A549 (cell line): Measurements from ENCODE around the gene WDR49. TPM values are rescaled to one million over a fixed set of nuclear protein-coding genes. Genes with fewer than 3 reads are reported as not detected.

Experiments
- ATAC-seq, 2 experiments: fragments of 200-7000 bp in 1 of 2; fragments of >200 bp in 1 of 2; cut with Nextera tagmentation in 1 of 2; cut with Tn5 transposase in 1 of 2; 3 replicates each; pipeline versions ENCODE4 v1.8.0 to v1.9.1; 2018 to 2020; ENCODE audit warnings: mild to moderate bottlenecking in 1 of 2, moderate library complexity in 1 of 2
- CTCF ChIA-PET: fragments of 300-600 bp; sonication (Branson Sonifier 250); formaldehyde crosslinking; extraction: SDS; loops from one replicate; lab custom pipeline; 2021; ENCODE audit warnings: antibody characterized with exemption, inconsistent platforms; lab: Yijun Ruan, JAX
- POLR2A ChIA-PET: fragments of 350-600 bp; formaldehyde crosslinking; extraction: SDS; loops from one replicate; lab custom pipeline; 2021; ENCODE audit warnings: antibody characterized with exemption, inconsistent platforms; lab: Yijun Ruan, JAX
- DNase-seq, 2 experiments: peaks; one replicate each; pipeline versions ENCODE4 v3.0.0 to v3.0.0-alpha.2; 2011 to 2016; ENCODE audit warnings: low read depth in 1 of 2, low spot score in 1 of 2
- FAIRE-seq: peaks from 2 replicates; lab custom pipeline; 2011; peaks lifted over from hg19 to GRCh38; lab: Jason Lieb, UNC
- H3K27ac ChIP-seq, 2 experiments: fragments of >200 bp; sonication (Bioruptor Twin); formaldehyde crosslinking; 3 replicates each; pipeline ENCODE4 v1.5.1; 2016 to 2017
- H3K4me1 ChIP-seq: fragments of >200 bp; sonication (Bioruptor Twin); formaldehyde crosslinking; 3 replicates; pipeline ENCODE4 v1.6.1; 2016
- H3K4me2 ChIP-seq: fragments of >200 bp; sonication (Bioruptor Twin); formaldehyde crosslinking; 3 replicates; pipeline ENCODE4 v1.6.1; 2016
- H3K4me3 ChIP-seq: fragments of >200 bp; sonication (Bioruptor Twin); formaldehyde crosslinking; 3 replicates; pipeline ENCODE4 v1.5.1; 2016
- H3K9me3 ChIP-seq: fragments of >200 bp; sonication (Bioruptor Twin); formaldehyde crosslinking; 3 replicates; pipeline ENCODE4 v1.6.1; 2016
- CBX8 ChIP-seq: fragments of 200-600 bp; sonication (generic); IDR thresholded peaks from 2 replicates; pipeline ENCODE4 v1.6.1; 2016
- CHD4 ChIP-seq: fragments of 200-600 bp; sonication (generic); IDR thresholded peaks from 2 replicates; pipeline ENCODE4 v1.6.1; 2016; ENCODE audit warnings: antibody characterized with exemption, mild to moderate bottlenecking, borderline replicate concordance
- EP300 ChIP-seq, 2 experiments: fragments of >200 bp; sonication (Bioruptor Twin); formaldehyde crosslinking; IDR thresholded peaks; 2 replicates in 1 of 2; 3 replicates in 1 of 2; pipeline ENCODE4 v1.6.1; 2016 to 2017
- FOSL2 ChIP-seq, 2 experiments: fragments of 450-650 bp in 1 of 2; fragments of >200 bp in 1 of 2; sonication (Bioruptor Twin) in 1 of 2; formaldehyde crosslinking; IDR thresholded peaks; 2 replicates each; pipeline versions ENCODE4 v1.5.0 to v1.6.1; 2016 to 2020; ENCODE audit warnings: mild to moderate bottlenecking in 1 of 2, moderate library complexity in 1 of 2
- GATA3 ChIP-seq: IDR thresholded peaks from 2 replicates; pipeline ENCODE4 v1.6.1; 2012; ENCODE audit warnings: borderline replicate concordance
- HOXB13 ChIP-seq: fragments of 250-450 bp; sonication (Bioruptor Pico); IDR thresholded peaks from 2 replicates; pipeline ENCODE4 v1.5.0; 2020; ENCODE audit warnings: low read depth, mild to moderate bottlenecking, moderate library complexity
- HOXB5 ChIP-seq: fragments of 250-450 bp; sonication (Bioruptor Pico); IDR thresholded peaks from 2 replicates; pipeline ENCODE4 v1.5.0; 2020; ENCODE audit warnings: mild to moderate bottlenecking, moderate library complexity
- JUN ChIP-seq, 2 experiments: fragments of >200 bp; sonication (Bioruptor Twin); formaldehyde crosslinking; IDR thresholded peaks; 2 replicates in 1 of 2; 3 replicates in 1 of 2; pipeline ENCODE4 v1.6.1; 2016 to 2017
- KDM5A ChIP-seq: fragments of 200-600 bp; sonication (generic); IDR thresholded peaks from 2 replicates; pipeline ENCODE4 v1.6.1; 2016; ENCODE audit warnings: antibody characterized with exemption, mild to moderate bottlenecking
- MAFK ChIP-seq: fragments of 450-650 bp; IDR thresholded peaks from 2 replicates; pipeline ENCODE4 v1.6.1; 2014; ENCODE audit not compliant: partially characterized antibody
- NFE2L2 ChIP-seq: fragments of 150-350 bp; conservative IDR thresholded peaks from 2 replicates; pipeline ENCODE4 v1.6.1; 2014; ENCODE audit warnings: low read length
- NPAS2 ChIP-seq: fragments of 250-450 bp; sonication (Bioruptor Pico); IDR thresholded peaks from 2 replicates; pipeline ENCODE4 v1.8.0; 2022; ENCODE audit warnings: mild to moderate bottlenecking, moderate library complexity, borderline replicate concordance
- PHF8 ChIP-seq: fragments of 200-600 bp; sonication (generic); IDR thresholded peaks from 2 replicates; pipeline ENCODE4 v1.6.1; 2016; ENCODE audit warnings: low read depth, mild to moderate bottlenecking, antibody characterized with exemption, moderate library complexity, borderline replicate concordance
- POLR2AphosphoS2 ChIP-seq: conservative IDR thresholded peaks from 2 replicates; pipeline ENCODE4 v1.6.1; 2012; ENCODE audit warnings: low read length, improper control_type of control experiment, inconsistent platforms
- RCOR1 ChIP-seq: fragments of 150-350 bp; IDR thresholded peaks from 2 replicates; pipeline ENCODE4 v1.6.1; 2014; ENCODE audit warnings: antibody characterized with exemption, low read length, low read depth
- RFX5 ChIP-seq: fragments of 450-650 bp; IDR thresholded peaks from 2 replicates; pipeline ENCODE4 v1.7.1; 2014; ENCODE audit warnings: antibody characterized with exemption, mild to moderate bottlenecking, moderate library complexity
- SREBF2 ChIP-seq: fragments of 450-650 bp; IDR thresholded peaks from 2 replicates; pipeline ENCODE4 v1.6.1; 2014; ENCODE audit warnings: mild to moderate bottlenecking, moderate library complexity
- ZC3H11A ChIP-seq: fragments of 450-650 bp; IDR thresholded peaks from 2 replicates; pipeline ENCODE4 v1.6.1; 2014; ENCODE audit warnings: antibody characterized with exemption, mild to moderate bottlenecking
- ZFP36 ChIP-seq: fragments of 450-650 bp; IDR thresholded peaks from 2 replicates; pipeline ENCODE4 v1.6.1; 2014; ENCODE audit warnings: borderline replicate concordance; ENCODE audit not compliant: partially characterized antibody
- WGBS: methylation state at CpG from one replicate; pipeline ENCODE4 v1.1.6; 2017; ENCODE audit errors: missing lambda C conversion rate; 5-methylcytosine and 5-hydroxymethylcytosine counted together
- polyA plus RNA-seq, 4 experiments: library from polyadenylated mRNA; depleted of rRNA in 3 of 4; stranded (reverse); fragments of >200 nt; fragmentation: RNase III in 1 of 4; extraction: RNeasy Plus Mini Kit Qiagen cat#74134 plus additional on column Dnase treatment in 1 of 4; gene quantifications; 2 replicates in 3 of 4; 3 replicates in 1 of 4; pipeline ENCODE4 v1.2.3, GENCODE V29; 2011 to 2017
- TF ChIP-seq, protein P1 (sequence below): fragments of 250-450 bp; sonication (Bioruptor Pico); IDR thresholded peaks from 2 replicates; pipeline ENCODE4 v1.5.0; 2020; ENCODE audit warnings: low read depth, mild to moderate bottlenecking, moderate library complexity
- TF ChIP-seq, protein P2 (sequence below): fragments of 150-350 bp; IDR thresholded peaks from 2 replicates; pipeline ENCODE4 v1.6.1; 2014; ENCODE audit warnings: low read depth, mild to moderate bottlenecking, low read length
- TF ChIP-seq, protein P3 (sequence below): fragments of 250-450 bp; sonication (Bioruptor Pico); IDR thresholded peaks from 2 replicates; pipeline ENCODE4 v1.5.0; 2021; ENCODE audit warnings: mild to moderate bottlenecking, moderate library complexity, borderline replicate concordance
- TF ChIP-seq, protein P4 (sequence below): fragments of >200 bp; sonication (Bioruptor Twin); formaldehyde crosslinking; IDR thresholded peaks from 2 replicates; pipeline ENCODE4 v1.6.1; 2016
- TF ChIP-seq, protein P5 (sequence below): fragments of >200 bp; sonication (Bioruptor Twin); formaldehyde crosslinking; IDR thresholded peaks from 3 replicates; pipeline ENCODE4 v1.6.1; 2016

WDR49 gene
- polyA plus RNA-seq, 2 of the 4 experiments (the other 2 are of a cell fraction) = not detected

DNA sequence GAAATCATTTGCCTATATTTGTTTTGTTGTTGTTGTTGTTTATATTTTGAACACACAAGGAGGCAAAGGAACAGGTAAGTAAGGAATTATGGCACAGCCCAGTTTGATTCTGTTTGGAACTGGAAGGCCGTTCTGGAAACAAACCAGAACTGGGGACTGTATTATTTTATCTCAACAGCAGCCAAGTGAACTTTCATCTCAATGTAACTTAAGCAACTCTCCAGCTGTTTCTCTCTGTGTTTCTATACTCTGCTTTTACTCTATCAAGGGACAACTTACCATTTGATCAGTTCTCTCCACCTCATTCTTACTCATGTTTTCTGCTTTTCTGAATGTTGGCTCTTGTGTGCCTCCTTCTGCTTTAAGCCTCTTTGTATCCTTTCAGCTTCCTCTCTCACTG is 16.0 kb upstream of the WDR49 start:
- FAIRE-seq (no peak), DNase-seq (no peak), ATAC-seq (no peak)
- Histone ChIP-seq H3K27ac (no peak overlapping the region), H3K4me1 (no peaks in the 10 kb centered on the region), H3K4me2 (no peak overlapping the region), H3K9me3 (0 out of 3 replicates have a peak, but pooled peaks cover 2% of the 10 kb centered on the region), H3K4me3 (no peak overlapping the region)
- POLR2A ChIA-PET = no interaction called here
- no peak for TF ChIP-seq PHF8
- TF ChIP-seq, protein P1, sequence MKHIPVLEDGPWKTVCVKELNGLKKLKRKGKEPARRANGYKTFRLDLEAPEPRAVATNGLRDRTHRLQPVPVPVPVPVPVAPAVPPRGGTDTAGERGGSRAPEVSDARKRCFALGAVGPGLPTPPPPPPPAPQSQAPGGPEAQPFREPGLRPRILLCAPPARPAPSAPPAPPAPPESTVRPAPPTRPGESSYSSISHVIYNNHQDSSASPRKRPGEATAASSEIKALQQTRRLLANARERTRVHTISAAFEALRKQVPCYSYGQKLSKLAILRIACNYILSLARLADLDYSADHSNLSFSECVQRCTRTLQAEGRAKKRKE (CRISPR knock-in tag) = no peak
- TF ChIP-seq, protein P2, sequence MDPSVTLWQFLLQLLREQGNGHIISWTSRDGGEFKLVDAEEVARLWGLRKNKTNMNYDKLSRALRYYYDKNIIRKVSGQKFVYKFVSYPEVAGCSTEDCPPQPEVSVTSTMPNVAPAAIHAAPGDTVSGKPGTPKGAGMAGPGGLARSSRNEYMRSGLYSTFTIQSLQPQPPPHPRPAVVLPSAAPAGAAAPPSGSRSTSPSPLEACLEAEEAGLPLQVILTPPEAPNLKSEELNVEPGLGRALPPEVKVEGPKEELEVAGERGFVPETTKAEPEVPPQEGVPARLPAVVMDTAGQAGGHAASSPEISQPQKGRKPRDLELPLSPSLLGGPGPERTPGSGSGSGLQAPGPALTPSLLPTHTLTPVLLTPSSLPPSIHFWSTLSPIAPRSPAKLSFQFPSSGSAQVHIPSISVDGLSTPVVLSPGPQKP = no peak
- TF ChIP-seq RFX5 = no peak
- no peak for TF ChIP-seq ZC3H11A
- TF ChIP-seq MAFK = no peak
- no peak for TF ChIP-seq NPAS2 (CRISPR knock-in tag)
- no peak for TF ChIP-seq ZFP36
- TF ChIP-seq, protein P3, sequence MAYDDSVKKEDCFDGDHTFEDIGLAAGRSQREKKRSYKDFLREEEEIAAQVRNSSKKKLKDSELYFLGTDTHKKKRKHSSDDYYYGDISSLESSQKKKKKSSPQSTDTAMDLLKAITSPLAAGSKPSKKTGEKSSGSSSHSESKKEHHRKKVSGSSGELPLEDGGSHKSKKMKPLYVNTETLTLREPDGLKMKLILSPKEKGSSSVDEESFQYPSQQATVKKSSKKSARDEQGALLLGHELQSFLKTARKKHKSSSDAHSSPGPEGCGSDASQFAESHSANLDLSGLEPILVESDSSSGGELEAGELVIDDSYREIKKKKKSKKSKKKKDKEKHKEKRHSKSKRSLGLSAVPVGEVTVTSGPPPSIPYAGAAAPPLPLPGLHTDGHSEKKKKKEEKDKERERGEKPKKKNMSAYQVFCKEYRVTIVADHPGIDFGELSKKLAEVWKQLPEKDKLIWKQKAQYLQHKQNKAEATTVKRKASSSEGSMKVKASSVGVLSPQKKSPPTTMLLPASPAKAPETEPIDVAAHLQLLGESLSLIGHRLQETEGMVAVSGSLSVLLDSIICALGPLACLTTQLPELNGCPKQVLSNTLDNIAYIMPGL (CRISPR knock-in tag) = no peak
- no peak for TF ChIP-seq POLR2AphosphoS2
- CTCF ChIA-PET = interaction anchor here (0.6 kb wide), 1 partner anchor 1159 kb away, joined by 3 read pairs; no protein-coding TSS in a partner anchor
- WGBS = 81% methylated on average over 1 of the region's 1 CpG

DNA sequence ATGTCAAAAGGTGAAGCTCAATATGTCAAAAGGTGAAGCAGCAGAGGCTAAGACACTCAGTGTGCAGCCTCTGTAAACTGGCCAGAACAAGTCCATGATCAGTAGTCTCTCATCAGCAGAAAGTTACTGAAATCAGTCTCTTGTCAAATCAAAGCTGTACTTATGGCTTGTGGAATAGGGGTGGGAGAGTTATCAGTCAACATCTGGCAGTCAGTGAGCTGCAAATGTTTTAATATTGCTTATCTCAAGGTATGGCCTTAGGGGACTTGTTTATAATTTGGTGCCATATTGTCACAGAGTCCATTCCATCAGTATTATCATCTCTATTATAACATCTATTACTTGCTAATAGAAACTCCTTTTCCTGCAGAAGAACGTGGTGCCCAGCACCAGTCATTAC is 14.9 kb upstream of the WDR49 start:
- H3K4me3 ChIP-seq = no peak overlapping the region
- FAIRE-seq (no peak), ATAC-seq (no peak), DNase-seq (no peak)
- no peak overlapping the region for H3K4me2 ChIP-seq
- CTCF ChIA-PET = no interaction called here
- WGBS = 61% methylated on average over 1 of the region's 1 CpG
- POLR2A ChIA-PET = no interaction called here
- no peak for TF ChIP-seq HOXB5 (CRISPR knock-in tag)
- no peak for TF ChIP-seq SREBF2
- no peak for TF ChIP-seq CHD4
- TF ChIP-seq RCOR1 = no peak
- TF ChIP-seq GATA3 = no peak
- TF ChIP-seq, protein P4, sequence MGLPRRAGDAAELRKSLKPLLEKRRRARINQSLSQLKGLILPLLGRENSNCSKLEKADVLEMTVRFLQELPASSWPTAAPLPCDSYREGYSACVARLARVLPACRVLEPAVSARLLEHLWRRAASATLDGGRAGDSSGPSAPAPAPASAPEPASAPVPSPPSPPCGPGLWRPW = no peak
- TF ChIP-seq HOXB13 (CRISPR knock-in tag) = no peak
- no peak for TF ChIP-seq JUN (IDR thresholded peaks at IDR 0.05)
- TF ChIP-seq, protein P1 (CRISPR knock-in tag) = no peak
- no peak for TF ChIP-seq FOSL2 (IDR thresholded peaks at IDR 0.05)
- no peak for TF ChIP-seq FOSL2 (CRISPR knock-in tag; IDR thresholded peaks at IDR 0.05)
- TF ChIP-seq KDM5A = no peak
- TF ChIP-seq EP300 (IDR thresholded peaks at IDR 0.05) = no peak
- TF ChIP-seq, protein P5, sequence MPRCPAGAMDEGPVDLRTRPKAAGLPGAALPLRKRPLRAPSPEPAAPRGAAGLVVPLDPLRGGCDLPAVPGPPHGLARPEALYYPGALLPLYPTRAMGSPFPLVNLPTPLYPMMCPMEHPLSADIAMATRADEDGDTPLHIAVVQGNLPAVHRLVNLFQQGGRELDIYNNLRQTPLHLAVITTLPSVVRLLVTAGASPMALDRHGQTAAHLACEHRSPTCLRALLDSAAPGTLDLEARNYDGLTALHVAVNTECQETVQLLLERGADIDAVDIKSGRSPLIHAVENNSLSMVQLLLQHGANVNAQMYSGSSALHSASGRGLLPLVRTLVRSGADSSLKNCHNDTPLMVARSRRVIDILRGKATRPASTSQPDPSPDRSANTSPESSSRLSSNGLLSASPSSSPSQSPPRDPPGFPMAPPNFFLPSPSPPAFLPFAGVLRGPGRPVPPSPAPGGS = no peak
- TF ChIP-seq CBX8 = no peak
- no peak for TF ChIP-seq NFE2L2
- H3K4me1 ChIP-seq = no peaks in the 10 kb centered on the region
- no peak overlapping the region for H3K27ac ChIP-seq
- H3K9me3 ChIP-seq = no peaks in the 10 kb centered on the region
